ENCODE measurements around the gene SGK1. TPM values are rescaled to one million over a fixed set of nuclear protein-coding genes. Genes with fewer than 3 reads are reported as not detected.
"Not testable (repeated sequence)": the region's sequence is repeated elsewhere in the genome, so short reads cannot be mapped to it uniquely, and the experiment has no call there.

The SGK1 gene
- total and polyA plus RNA-seq, 3 donors from 2014 or later: 91.3 to 208 (median 154) TPM

GRCh38 chr6:134211297-134211696, 106.6 kb downstream of the SGK1 start:
- 58 to 77% methylated on average over 3 of the region's 3 CpGs for WGBS, 2 donors
- H3K4me3 ChIP-seq: no peak overlapping the region
- H3K36me3 ChIP-seq (ENCODE audit: low read depth, missing control alignments): no peaks in the 10 kb centered on the region
- no peaks in the 10 kb centered on the region for H3K9me3 ChIP-seq
- H3K27me3 ChIP-seq: no peaks in the 10 kb centered on the region
- intact Hi-C loops (cut with DNase I; ENCODE audit: low total_unique reads): no loop called here
- no peaks in the 10 kb centered on the region for H3K4me1 ChIP-seq
- TF ChIP-seq CTCF (IDR thresholded peaks at IDR 0.05) (no peak), POLR2A (IDR thresholded peaks at IDR 0.05) (no peak)
- no peak overlapping the region for H3K27ac ChIP-seq
- no peak for DNase-seq

- no peak for DNase-seq
- no peaks in the 10 kb centered on the region for H3K9me3 ChIP-seq
- intact Hi-C loops (cut with DNase I; ENCODE audit: low total_unique reads): no loop called here
- H3K4me3 ChIP-seq: no peak overlapping the region
- no peaks in the 10 kb centered on the region for H3K27me3 ChIP-seq
- WGBS, 2 donors: 86 to 92% methylated on average over 4 of the region's 4 CpGs
- H3K4me1 ChIP-seq: no peaks in the 10 kb centered on the region
- TF ChIP-seq CTCF (IDR thresholded peaks at IDR 0.05) (no peak), POLR2A (IDR thresholded peaks at IDR 0.05) (no peak)
- no peak overlapping the region for H3K27ac ChIP-seq
- H3K36me3 ChIP-seq (ENCODE audit: low read depth, missing control alignments): no peaks in the 10 kb centered on the region
Measured at GRCh38 chr6:134207421-134207820, 110.5 kb downstream of the SGK1 start.

- 83 to 89% methylated on average over 4 of the region's 4 CpGs for WGBS, 2 donors
- no peaks in the 10 kb centered on the region for H3K27me3 ChIP-seq
- H3K4me3 ChIP-seq: no peak overlapping the region
- no peak for TF ChIP-seq POLR2A (IDR thresholded peaks at IDR 0.05)
- TF ChIP-seq CTCF (IDR thresholded peaks at IDR 0.05): no peak
- H3K27ac ChIP-seq: no peak overlapping the region
- DNase-seq: no peak
- no peaks in the 10 kb centered on the region for H3K9me3 ChIP-seq
- H3K36me3 ChIP-seq (ENCODE audit: low read depth, missing control alignments): no peaks in the 10 kb centered on the region
- intact Hi-C loops (cut with DNase I; ENCODE audit: low total_unique reads): no loop called here
- no peaks in the 10 kb centered on the region for H3K4me1 ChIP-seq
Measured at GRCh38 chr6:134205366-134205765, 112.5 kb downstream of the SGK1 start.

GRCh38 chr6:134204759-134205158, 113.2 kb downstream of the SGK1 start:
- intact Hi-C loops (cut with DNase I; ENCODE audit: low total_unique reads); H3K27me3 ChIP-seq; H3K36me3 ChIP-seq (ENCODE audit: low read depth, missing control alignments); H3K9me3 ChIP-seq; DNase-seq; H3K4me3 ChIP-seq; H3K27ac ChIP-seq; H3K4me1 ChIP-seq: not testable (repeated sequence)
- 95 to 100% methylated on average over 1 of the region's 1 CpG for WGBS, 2 donors

- H3K27ac ChIP-seq: no peak overlapping the region
- no peak overlapping the region for H3K4me3 ChIP-seq
- DNase-seq: no peak
- no peaks in the 10 kb centered on the region for H3K4me1 ChIP-seq
- no peak for TF ChIP-seq POLR2A (IDR thresholded peaks at IDR 0.05)
- no peak for TF ChIP-seq CTCF (IDR thresholded peaks at IDR 0.05)
- intact Hi-C loops (cut with DNase I; ENCODE audit: low total_unique reads): no loop called here
- WGBS, 2 donors: 79 to 87% methylated on average over 1 of the region's 1 CpG
- no peaks in the 10 kb centered on the region for H3K27me3 ChIP-seq
- H3K9me3 ChIP-seq: no peaks in the 10 kb centered on the region
- no peaks in the 10 kb centered on the region for H3K36me3 ChIP-seq (ENCODE audit: low read depth, missing control alignments)
Measured at GRCh38 chr6:134204031-134204430, 113.9 kb downstream of the SGK1 start.

Measured in testis (tissue), 3 donors.